ENCODE data around the gene RAB44.

RAB44 gene

GRCh38 chr6:36754582-36755434, 57.2 kb downstream of the RAB44 start:
- Histone ChIP-seq H3K36me3 (replicated peaks) (no peaks in the 10 kb centered on the region), H3K4me1 (no peaks in the 10 kb centered on the region), H3K9me3 (no peaks in the 10 kb centered on the region), H3K4me3 (no peak overlapping the region), H3K27me3 (ENCODE audit: low read depth) (no peaks in the 10 kb centered on the region)
- no peak for DNase-seq (ENCODE audit: low spot score in 2 of 2)
- in situ Hi-C loops (cut with MboI; ENCODE audit: low sequenced_read_pairs), result loop anchor here (10.0 kb wide), 1 partner anchor 130 kb away; no protein-coding TSS in a partner anchor

- Histone ChIP-seq H3K9me3 (no peaks in the 10 kb centered on the region), H3K4me1 (no peaks in the 10 kb centered on the region), H3K36me3 (replicated peaks) (no peaks in the 10 kb centered on the region), H3K4me3 (no peak overlapping the region), H3K27me3 (ENCODE audit: low read depth) (no peaks in the 10 kb centered on the region)
- in situ Hi-C loops (cut with MboI; ENCODE audit: low sequenced_read_pairs), result loop anchor here (10.0 kb wide), 1 partner anchor 131 kb away; no protein-coding TSS in a partner anchor
- no peak for DNase-seq (ENCODE audit: low spot score in 2 of 2)
These were observed 58.1 kb downstream of the RAB44 start for GRCh38 chr6:36755435-36756348.

- no peaks in the 10 kb centered on the region for H3K4me1 ChIP-seq
- in situ Hi-C loops (cut with MboI; ENCODE audit: low sequenced_read_pairs), result loop anchor here (10.0 kb wide), 1 partner anchor 132 kb away; no protein-coding TSS in a partner anchor
These were observed 59.2 kb downstream of the RAB44 start for GRCh38 chr6:36756786-36757185.

GRCh38 chr6:36757206-36757605, 59.6 kb downstream of the RAB44 start:
- Histone ChIP-seq H3K36me3 (replicated peaks) (no peaks in the 10 kb centered on the region), H3K4me3 (no peak overlapping the region), H3K4me1 (no peaks in the 10 kb centered on the region), H3K27me3 (ENCODE audit: low read depth) (no peaks in the 10 kb centered on the region), H3K9me3 (no peaks in the 10 kb centered on the region)
- in situ Hi-C loops (cut with MboI; ENCODE audit: low sequenced_read_pairs), result loop anchor here (10.0 kb wide), 1 partner anchor 132 kb away; no protein-coding TSS in a partner anchor
- no peak for DNase-seq (ENCODE audit: low spot score in 2 of 2)

More at GRCh38 chr6:36756786-36757185, 59.2 kb downstream of the RAB44 start:
- Histone ChIP-seq H3K36me3 (replicated peaks) (no peaks in the 10 kb centered on the region), H3K27me3 (ENCODE audit: low read depth) (no peaks in the 10 kb centered on the region), H3K9me3 (no peaks in the 10 kb centered on the region), H3K4me3 (no peak overlapping the region)
- no peak for DNase-seq (ENCODE audit: low spot score in 2 of 2)

GRCh38 chr6:36757943-36758508, 60.4 kb downstream of the RAB44 start:
- Histone ChIP-seq H3K36me3 (replicated peaks) (no peaks in the 10 kb centered on the region), H3K27me3 (ENCODE audit: low read depth) (no peaks in the 10 kb centered on the region), H3K4me1 (no peaks in the 10 kb centered on the region), H3K9me3 (no peaks in the 10 kb centered on the region), H3K4me3 (no peak overlapping the region)
- in situ Hi-C loops (cut with MboI; ENCODE audit: low sequenced_read_pairs), result loop anchor here (10.0 kb wide), 1 partner anchor 133 kb away; no protein-coding TSS in a partner anchor
- no peak for DNase-seq (ENCODE audit: low spot score in 2 of 2)

GRCh38 chr6:36758516-36759147, 61.0 kb downstream of the RAB44 start:
- Histone ChIP-seq H3K4me1 (no peaks in the 10 kb centered on the region), H3K27me3 (ENCODE audit: low read depth) (no peaks in the 10 kb centered on the region), H3K9me3 (no peaks in the 10 kb centered on the region), H3K4me3 (no peak overlapping the region), H3K36me3 (replicated peaks) (no peaks in the 10 kb centered on the region)
- DNase-seq (ENCODE audit: low spot score in 2 of 2), result no peak
- in situ Hi-C loops (cut with MboI; ENCODE audit: low sequenced_read_pairs), result loop anchor here (10.0 kb wide), 1 partner anchor 134 kb away; no protein-coding TSS in a partner anchor

- Histone ChIP-seq H3K36me3 (replicated peaks) (no peaks in the 10 kb centered on the region), H3K27me3 (ENCODE audit: low read depth) (no peaks in the 10 kb centered on the region), H3K9me3 (no peaks in the 10 kb centered on the region), H3K4me3 (no peak overlapping the region), H3K4me1 (no peaks in the 10 kb centered on the region)
- peak; percentile 53 to 90 for DNase-seq (ENCODE audit: low spot score in 2 of 2)
- in situ Hi-C loops (cut with MboI; ENCODE audit: low sequenced_read_pairs), result loop anchor here (10.0 kb wide), 1 partner anchor 134 kb away; no protein-coding TSS in a partner anchor
These were observed 61.6 kb downstream of the RAB44 start for GRCh38 chr6:36759148-36759759.

GRCh38 chr6:36760685-36761435, 63.2 kb downstream of the RAB44 start:
- H3K4me3 ChIP-seq, result no peak overlapping the region
- no peaks in the 10 kb centered on the region for H3K4me1 ChIP-seq
- no peak for DNase-seq (ENCODE audit: low spot score in 2 of 2)
- no peaks in the 10 kb centered on the region for H3K9me3 ChIP-seq
- in situ Hi-C loops (cut with MboI; ENCODE audit: low sequenced_read_pairs), result no loop called here
- no peaks in the 10 kb centered on the region for H3K27me3 ChIP-seq (ENCODE audit: low read depth)
- no peaks in the 10 kb centered on the region for H3K36me3 ChIP-seq (replicated peaks)

GRCh38 chr6:36762123-36762522, 64.5 kb downstream of the RAB44 start:
- DNase-seq (ENCODE audit: low spot score in 2 of 2), result no peak
- Histone ChIP-seq H3K9me3 (no peaks in the 10 kb centered on the region), H3K4me3 (no peak overlapping the region), H3K4me1 (no peaks in the 10 kb centered on the region), H3K27me3 (ENCODE audit: low read depth) (no peaks in the 10 kb centered on the region), H3K36me3 (replicated peaks) (no peaks in the 10 kb centered on the region)
- in situ Hi-C loops (cut with MboI; ENCODE audit: low sequenced_read_pairs), result no loop called here

- Histone ChIP-seq H3K27me3 (ENCODE audit: low read depth) (no peaks in the 10 kb centered on the region), H3K4me1 (no peaks in the 10 kb centered on the region), H3K9me3 (no peaks in the 10 kb centered on the region), H3K4me3 (no peak overlapping the region), H3K36me3 (replicated peaks) (no peaks in the 10 kb centered on the region)
- DNase-seq (ENCODE audit: low spot score in 2 of 2), result no peak
- in situ Hi-C loops (cut with MboI; ENCODE audit: low sequenced_read_pairs), result loop anchor here (5.0 kb wide), 3 partner anchors 87 to 442 kb away; no protein-coding TSS in a partner anchor
These were observed 67.6 kb downstream of the RAB44 start for GRCh38 chr6:36765190-36765589.

GRCh38 chr6:36765594-36766398, 68.2 kb downstream of the RAB44 start:
- no peaks in the 10 kb centered on the region for H3K27me3 ChIP-seq (ENCODE audit: low read depth)
- H3K36me3 ChIP-seq (replicated peaks), result no peaks in the 10 kb centered on the region
- in situ Hi-C loops (cut with MboI; ENCODE audit: low sequenced_read_pairs), result loop anchor here (5.0 kb wide), 3 partner anchors 87 to 442 kb away; no protein-coding TSS in a partner anchor
- no peaks in the 10 kb centered on the region for H3K4me1 ChIP-seq
- H3K4me3 ChIP-seq, result no peak overlapping the region
- H3K9me3 ChIP-seq, result no peaks in the 10 kb centered on the region
- peak; percentile 60 to 90 for DNase-seq (ENCODE audit: low spot score in 2 of 2)

All from HAP-1 (cell line).